Activated CD4-positive, CD25-positive, alpha-beta regulatory T cell (primary cell): ENCODE results near the gene SYNJ2.

ENCODE experiments used
- DNase-seq, 4 experiments: peaks; one replicate each; lab custom pipeline; 2025; lab: John Stamatoyannopoulos, UW

The SYNJ2 gene

DNA sequence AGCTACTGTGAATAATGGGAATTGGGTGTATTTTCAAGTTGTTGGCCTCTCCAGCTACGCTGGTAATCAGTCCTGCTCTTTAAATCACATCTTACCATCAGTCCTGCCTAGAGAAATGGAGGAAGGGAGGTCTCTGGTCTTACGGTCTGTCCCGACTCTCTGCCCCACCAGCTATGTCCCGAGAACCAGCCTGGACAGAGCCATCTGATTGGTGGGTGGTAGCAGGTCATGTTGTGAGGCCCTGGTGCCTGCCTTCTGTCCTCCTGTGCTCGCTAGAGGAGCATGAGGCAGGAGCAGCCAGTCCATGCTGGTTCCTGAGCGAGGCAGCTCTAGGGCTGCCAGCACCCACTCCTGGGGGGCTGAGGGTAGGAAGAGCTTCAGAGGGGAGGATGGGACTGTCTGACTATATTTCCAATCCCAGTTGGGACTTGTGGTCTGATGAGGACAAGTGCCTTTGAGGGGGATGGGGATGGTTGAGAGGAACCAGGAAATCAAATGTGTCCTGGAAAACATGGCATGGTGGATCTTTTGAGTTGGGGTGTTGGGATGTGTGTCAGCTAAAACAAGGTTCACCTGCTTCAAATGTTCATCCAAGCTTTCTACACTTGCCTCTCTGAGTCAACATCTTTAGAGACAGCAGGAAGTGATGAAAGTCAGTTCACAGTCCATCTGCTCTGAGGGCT lies 33.0 kb downstream of the SYNJ2 start:
- DNase-seq, result no peak

DNA sequence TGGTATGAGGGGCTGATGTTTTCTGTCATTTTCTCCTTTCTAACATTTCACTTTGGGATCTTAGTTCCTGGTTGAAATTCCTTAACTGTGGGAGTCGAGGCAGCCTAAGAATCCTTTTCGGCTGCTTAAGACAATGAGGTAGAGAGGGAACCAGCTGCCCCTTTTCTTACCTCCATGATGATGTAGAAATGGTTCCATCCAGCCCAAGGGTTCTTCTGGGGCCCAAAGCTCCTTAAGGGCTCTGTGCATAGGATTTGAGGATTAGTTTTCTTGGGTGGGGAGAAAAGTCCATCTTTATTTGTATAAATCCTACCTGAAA lies 33.5 kb downstream of the SYNJ2 start:
- DNase-seq, result no peak

DNA sequence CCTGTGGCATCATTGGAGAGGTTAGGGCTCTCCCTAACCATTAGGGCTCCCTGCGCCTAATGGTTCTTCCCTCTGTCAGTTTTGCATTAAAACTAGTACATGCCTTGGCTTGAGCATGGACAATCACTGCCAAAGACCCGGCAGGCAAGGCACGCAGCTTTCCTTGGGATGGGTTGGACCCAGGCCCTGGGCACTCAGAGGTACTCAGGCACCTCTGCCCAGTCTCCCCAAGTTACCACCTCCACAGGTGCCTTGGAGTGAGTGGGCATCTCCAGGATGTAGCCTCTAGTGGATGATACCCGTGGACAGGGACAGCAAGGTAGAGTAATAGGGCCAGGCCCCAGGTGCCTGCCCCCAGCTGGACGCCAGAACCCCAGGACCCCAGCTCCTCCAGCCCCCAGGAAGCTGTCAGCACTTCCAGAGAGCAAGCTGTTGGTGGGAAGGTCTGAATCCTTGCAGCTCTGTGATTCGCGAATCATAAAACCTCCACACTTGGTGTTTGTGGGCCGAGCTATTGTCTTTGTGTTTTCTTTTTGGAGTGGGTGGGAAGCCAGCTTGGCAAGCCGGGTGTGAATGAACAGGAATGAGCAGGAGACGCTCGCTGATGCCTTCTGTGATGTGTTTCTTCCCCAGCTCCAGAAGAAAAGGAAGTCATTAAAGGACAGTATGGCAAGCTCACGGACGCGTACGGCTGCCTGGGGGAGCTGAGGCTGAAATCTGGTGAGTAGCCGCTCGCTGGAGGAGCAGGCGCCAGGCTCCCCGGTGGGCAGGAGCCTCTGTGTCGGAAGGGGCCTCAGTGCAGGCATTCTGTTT lies 35.1 kb downstream of the SYNJ2 start:
- DNase-seq, result no peak

DNA sequence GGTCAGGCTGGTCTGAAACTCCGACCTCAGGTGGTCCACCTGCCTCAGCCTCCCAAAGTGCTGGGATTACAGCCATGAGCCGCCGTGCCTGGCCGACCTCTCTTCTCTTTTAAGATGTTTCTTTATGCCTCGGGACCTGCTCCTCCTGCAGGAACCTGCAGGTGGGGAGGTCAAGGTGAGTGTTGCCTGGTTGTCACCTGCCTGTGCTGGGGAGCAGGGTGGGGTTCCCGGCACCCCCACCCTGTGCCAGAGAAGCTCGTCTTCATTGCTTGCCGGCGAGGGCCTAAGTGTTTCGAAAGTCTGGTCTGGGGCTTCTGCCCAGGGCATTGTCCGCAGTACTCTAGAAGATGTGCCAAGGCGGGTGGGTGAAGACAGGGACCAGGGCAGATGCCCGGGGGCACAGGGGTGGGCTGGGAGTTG lies 36.0 kb downstream of the SYNJ2 start:
- no peak for DNase-seq

DNA sequence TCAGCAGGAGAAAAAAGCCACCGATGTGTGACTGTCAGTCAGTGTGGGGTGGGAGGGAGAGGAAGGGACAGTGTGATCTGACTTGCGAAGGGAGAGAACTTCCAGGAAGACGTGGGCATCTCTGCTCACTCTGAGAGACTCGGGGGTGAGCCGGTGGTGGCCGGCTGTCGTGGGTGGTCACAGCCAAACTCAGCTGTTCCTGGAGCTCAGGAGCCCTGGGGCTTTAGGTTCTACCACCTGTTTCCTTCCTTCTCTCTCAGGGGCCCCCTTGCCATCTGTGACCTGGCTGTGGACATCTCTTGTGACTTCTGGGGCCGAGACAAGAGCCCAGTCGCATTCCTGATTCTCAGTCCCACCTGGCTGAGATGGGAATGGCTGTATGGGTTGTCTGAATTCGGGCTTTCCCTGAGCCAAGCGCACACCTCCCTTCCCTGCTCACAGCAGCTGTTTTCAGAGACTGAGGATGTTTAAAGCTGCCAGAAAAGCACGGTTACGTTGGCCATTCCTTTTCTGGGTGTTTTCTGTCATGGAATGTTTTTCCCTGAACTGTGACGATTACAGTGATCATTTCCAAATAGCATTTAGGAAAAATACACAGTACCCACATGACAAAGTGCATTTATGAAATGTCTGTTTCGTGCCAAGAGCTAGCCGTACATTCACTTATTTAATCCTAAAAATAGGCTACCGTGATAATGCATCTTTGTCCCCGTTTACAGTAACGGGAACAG lies 36.5 kb downstream of the SYNJ2 start:
- DNase-seq, result no peak

DNA sequence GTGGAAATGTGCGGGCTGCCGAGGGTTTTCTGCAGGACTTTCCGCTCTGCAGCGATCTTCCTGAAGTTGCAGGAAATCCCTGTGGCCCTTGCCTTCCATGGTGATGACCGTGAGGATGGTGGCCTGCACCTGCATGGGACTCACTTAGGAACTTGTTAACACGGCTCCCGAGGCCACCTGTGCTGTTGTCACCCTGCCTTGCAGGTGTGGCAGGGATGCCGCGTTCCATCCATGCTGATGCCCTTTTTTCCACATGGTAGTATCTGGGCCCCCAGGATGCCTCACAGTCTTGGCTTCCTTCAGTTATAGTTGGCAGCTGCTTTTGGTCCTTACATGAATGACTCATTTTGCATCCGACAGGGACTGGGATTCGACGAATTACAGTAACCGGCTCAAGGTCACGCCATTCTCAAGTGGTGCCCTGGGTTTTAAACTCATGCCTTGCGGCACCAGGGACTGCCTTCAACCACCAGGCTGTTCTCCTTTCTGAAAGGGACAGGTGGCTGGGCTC lies 37.2 kb downstream of the SYNJ2 start:
- no peak for DNase-seq

DNA sequence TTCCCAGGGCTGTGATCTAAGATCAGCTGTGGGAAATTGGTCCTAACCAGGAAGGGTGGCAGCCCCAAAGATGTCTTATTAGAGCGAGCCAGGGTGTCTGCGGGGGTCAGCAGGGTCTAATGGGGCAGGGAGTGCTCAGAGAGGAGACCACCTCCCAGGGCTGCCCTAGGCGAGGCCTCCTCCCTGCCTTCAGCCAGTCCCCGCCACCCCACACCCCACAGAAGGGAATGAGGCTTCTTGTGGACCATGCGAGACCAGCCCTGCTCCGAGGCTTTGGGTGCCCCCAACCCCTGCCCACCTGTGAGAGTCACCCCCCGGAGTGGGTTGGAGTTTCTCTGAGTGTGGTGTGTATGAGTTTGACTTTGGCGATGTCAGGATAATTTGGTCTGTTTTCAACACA lies 37.8 kb downstream of the SYNJ2 start:
- no peak for DNase-seq

DNA sequence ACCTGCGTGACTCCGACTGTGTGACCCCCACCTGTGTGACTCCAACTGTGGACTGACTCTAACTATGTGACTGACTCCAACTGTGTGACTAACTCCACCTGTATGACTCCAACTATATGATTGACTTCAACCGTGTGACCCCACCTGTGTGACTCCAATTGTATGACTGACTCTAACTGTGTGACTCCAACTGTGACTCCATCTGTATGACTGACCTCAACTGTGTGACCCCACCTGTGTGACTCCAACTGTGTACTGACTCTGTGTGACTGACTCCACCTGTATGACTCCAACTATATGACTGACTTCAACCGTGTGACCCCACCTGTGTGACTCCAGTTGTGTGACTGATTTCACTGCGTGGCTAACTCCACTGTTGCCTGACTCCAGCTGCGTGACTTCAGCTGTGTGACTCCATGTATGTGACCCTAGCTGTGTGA lies 38.6 kb downstream of the SYNJ2 start:
- DNase-seq, result no peak

DNA sequence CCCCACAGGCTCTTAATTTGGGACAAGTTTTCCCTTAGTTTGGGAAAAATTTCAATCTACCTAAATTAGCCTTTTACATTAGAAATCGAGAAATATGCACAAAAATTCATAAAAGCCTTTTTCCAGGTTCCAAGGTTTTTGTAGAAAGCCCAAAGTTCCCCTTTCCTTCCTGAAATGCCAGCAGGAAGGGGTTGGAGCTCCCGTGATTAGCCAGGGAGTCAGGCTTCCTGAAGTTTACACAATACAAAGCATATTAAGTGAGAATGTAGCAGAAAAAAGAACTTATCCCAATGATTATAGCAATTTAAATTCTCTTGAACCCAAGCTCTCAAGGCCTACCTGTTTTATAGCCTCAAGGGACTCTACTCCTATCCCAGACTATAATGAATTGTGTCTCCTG lies 39.1 kb downstream of the SYNJ2 start:
- no peak for DNase-seq

DNA sequence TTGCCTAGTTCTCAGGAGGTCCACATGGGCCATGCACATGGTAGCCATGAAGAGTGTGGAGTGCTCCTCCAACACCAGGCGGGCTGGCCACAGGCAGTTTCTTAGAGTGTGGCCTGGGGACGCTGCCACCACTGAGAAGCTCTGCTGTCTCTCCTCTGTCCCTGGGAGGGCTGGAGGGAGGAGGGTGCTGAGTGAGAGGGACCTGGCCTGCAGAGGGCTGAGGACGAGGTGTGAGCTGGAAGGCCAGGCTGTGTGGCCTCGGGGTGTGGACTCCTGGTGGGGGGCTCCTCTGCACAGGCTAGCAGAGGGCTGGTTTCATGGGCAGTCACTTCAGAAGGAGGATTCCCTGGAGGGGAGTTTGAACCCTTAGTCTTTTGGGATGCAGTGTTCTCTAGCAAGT lies 39.7 kb downstream of the SYNJ2 start:
- DNase-seq, result no peak

DNA sequence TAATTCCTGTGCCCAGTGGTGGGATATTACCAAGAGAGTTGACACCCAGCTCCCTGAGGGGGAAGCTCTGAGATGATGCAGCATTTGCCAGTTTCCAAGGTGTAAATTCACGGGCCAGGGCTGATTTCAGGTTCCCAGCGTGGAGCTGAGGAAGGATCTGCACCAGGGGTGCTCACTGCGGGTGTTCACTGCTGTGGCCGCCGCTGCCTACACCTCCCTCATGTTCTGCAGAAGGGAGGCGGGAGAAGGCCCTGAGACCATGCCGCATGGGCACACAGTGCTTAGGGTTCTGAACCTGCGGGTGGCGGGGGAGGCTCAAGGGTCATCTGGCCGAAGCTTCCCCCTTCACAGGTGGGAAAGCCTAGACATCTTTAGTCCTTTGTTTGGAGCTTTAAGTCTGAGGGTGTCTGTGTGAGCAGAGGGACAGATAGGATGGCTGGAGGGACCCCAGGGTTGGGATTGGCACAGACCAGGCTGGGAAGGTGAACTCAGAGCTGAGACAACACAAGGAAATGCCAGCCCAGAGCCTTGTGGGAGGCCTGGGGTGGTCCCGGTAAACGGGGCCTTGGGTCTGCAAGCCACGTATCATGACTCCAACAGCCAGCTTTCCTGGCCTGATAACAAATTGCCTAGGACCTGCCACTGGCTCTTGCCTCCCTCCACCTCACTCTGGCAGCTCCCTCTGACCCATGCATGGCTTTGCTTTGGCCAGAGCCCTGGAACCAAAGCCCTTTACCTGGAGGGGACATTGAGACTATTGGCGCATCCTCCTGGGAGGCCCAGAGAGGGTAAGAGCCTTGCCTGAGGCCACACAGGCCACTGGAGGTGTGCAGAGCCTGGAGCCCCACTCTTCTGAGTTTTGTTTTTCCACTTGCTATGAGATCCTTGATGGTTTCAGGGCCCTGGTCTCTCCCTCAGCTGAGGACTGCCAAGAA lies 40.4 kb downstream of the SYNJ2 start:
- no peak for DNase-seq

DNA sequence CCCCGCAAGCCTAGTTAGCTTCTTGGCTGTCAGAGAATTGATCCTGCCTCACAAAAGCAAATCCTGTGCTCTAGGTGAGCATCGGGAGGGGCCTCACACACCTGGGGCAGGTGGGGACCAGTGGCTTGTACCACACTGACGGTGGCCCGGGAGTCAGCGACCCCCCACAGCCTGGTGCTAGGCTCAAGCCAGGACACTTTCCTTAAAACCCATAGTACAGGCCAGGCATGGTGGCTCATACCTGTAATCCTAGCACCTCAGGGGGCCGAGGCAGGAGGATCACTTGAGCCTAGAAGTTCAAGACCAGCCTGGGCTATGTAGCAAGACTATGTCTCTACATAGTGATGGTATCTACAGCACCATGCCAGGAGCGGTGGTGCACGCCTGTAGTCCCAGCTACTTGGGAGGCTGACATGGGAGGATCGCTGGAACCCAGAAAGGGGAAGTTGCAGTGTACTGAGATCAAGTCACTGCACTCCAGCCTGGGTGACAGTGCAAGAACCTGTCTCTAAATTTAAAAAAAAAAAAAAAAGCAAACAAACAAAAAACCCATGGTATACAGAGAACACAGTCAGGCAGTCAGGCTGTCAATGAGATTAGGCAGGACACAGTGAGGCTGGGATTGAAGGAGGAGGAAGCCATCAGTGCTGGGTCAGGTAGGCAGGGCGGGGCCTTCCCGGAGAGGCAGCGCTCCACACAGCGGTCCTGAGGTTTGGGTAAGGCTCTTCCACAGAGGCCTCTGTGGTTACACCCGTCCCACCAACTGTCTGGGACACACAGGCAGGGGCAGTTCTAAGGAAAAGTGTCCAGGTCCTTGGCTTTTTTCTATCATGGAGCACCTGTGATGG lies 41.3 kb downstream of the SYNJ2 start:
- no peak for DNase-seq

DNA sequence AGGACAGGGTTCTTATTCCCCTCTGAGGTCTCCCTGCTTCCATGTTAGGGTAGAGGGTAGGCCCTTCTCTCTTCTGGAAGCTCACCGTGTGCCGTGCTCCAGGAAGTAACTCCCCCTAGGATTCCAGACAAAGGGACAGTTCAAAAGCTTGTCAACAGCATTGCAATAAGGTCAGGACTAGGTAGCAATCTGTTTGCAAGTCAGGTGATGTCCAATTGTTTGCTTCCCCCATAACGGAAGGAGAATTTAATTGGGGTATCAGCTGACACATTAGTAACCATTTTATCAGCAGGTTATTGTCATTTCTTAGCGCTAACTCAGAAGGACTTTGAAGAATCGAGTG lies 41.9 kb downstream of the SYNJ2 start:
- no peak for DNase-seq

DNA sequence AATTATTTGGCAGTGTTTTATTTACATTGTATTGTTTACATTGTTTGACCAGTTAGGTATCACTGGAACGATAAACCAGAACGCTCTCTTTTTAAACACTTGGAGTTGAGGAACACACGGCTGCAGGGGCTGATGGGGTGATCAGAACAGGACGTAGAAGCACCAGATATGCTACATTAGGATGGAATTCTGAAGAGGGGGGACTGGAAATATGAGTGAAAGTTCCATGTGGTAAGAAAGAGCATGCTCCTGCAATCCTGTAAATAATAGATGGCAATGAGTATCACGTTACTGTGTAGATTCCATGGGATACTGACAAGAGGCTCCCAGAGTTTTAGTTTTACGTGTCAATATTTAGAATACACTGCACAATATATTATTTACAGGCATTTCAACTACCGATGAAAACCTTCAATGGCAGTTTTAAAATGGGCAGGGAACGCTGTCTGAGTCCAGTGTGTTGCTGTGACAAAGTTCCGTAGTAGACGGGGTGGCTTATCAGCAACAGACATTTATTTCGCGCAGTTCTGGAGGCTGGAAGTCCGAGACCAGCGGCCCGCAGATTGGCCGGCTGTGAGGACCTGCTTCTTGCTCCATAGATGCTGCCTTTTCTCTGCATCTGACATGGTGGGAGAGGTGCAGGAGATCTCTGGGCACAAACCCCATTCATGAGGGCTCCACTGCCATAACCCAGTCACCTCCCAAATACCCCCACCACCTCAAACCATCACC lies 43.1 kb downstream of the SYNJ2 start:
- no peak for DNase-seq

DNA sequence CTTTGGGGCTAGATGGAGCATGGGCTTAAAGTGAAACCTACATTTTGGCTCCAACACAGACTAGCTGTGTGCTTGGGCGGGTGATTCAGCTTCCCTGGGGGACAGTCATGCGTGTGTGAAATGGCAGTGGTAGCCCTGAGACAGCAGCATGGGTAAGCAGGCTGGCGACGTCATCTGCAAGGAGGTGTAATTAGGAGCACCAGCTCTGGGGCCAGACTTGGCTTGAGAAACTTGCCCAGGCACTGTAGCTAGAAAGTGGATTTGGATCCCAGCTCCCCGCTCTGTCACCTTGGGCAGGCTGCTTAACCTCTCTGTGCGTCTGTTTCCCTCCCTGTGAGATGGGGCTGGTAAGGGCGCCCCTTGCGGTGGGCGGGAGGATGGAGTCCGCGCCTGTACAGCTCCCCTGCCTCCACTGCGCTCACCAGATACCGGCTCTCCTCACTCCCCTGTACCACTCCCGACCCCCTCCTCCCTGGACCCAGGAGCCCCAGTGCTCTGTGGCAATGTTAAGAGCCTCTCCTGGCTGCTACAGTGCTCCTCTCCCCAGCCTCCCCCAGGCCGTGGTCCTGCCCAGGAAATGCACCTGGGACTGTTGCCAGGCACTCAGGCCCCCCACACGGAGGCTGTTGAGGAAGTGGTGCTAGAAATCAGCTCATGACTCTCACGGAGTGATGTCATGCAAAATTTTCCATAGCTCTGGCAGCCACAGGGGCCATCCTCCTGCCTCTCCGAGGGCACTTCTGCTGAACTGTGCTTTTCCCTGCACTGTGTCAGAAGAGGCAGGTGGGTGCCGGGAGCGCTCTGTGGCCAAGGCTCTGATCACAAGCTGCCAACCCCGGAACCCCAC lies 44.6 kb downstream of the SYNJ2 start:
- DNase-seq, result peak; percentile 51 to 72 (median 58)

DNA sequence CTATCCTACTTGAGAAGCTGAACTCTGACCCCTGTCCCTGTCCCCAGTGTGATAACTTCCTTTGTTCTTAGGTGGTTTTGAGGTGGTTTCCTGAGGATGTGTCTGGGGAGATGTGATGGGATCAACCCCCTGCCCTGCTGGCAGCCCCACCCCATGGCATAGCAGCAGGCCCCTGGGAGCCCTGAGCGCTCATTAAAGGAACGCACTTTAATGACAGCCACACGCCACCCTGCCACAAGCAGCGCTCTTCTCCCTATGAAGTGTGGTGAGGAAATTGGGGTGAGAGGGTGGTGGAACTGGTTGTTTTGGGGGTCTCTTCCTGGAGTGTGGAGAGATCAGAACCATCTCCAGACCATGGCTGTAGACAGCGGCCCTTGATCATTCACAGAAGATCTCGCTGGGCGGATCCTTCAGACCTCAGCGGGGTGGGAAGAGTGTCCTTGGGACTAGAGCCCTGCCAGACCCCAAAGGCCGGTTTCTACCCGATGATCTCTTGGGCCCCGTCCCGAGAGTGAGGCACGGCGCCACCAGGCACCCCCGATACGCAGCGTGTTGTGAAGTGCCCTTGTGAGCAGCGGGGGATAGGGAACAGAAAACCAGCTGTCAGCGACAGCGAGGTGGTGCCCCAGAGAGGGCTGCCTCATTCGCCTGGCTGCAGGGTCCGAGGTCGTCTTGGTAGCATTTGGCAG lies 45.4 kb downstream of the SYNJ2 start:
- DNase-seq, result no peak

DNA sequence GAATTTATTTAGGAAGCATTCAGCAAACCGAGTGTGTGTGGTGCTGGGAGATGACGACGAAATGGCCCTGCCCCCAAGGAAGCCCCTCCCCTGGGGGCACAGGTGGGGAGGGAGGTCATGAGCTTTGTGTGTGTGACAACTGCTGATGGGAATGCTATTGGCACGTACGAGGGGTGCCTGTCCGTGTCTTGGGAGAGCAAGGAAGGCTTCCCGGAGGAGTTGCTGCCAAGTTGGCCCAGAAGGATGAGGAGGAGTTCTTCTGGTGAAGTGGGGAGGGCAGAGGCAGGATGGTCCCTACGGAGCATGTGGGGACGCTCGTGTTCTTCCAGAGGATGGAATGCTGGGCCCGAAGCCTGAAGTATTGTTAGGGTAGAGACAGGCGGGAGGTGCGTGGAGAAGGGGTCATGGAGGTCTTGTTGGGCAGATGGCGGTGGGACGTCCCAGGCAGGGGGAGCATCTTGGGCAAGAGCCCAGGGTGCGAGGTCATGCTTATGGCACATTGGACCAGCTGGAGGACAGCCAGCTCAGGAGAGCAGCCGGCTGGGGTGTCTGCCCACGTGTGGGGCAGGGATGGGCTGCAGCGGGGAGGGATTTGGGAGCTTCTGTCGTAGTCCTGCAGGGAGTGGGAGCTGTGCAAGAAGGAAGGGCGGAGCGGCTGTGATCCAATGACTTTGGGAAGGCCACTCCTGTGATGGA lies 46.1 kb downstream of the SYNJ2 start:
- no peak for DNase-seq

DNA sequence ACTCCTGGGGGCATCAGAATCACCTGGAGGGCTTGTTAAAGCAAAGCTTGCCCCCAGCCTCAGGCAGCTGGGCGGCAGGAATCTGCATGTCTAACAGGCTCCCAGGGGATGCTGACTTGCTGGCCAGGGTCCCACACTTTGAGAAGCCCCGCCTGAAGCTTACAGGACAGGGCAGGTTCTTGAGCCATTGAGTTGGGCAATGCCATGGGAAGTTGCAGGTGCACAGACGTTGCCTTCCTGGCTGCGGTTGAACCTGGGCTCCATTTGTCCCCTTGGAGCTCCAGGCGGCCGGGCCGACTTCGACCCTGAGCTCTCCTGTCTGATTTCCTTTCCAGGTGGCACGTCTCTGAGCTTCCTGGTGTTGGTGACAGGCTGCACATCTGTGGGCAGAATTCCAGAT lies 46.8 kb downstream of the SYNJ2 start:
- no peak for DNase-seq
